ENCODE data around the gene CYP2W1. TPM values are rescaled to one million over a fixed set of nuclear protein-coding genes. Genes with fewer than 3 reads are reported as not detected.
A peak's percentile ranks its signal among the peaks of the same experiment; 100 is the strongest.

CYP2W1 gene
- total RNA-seq, 1 experiment from 2014 or later = not detected

DNA sequence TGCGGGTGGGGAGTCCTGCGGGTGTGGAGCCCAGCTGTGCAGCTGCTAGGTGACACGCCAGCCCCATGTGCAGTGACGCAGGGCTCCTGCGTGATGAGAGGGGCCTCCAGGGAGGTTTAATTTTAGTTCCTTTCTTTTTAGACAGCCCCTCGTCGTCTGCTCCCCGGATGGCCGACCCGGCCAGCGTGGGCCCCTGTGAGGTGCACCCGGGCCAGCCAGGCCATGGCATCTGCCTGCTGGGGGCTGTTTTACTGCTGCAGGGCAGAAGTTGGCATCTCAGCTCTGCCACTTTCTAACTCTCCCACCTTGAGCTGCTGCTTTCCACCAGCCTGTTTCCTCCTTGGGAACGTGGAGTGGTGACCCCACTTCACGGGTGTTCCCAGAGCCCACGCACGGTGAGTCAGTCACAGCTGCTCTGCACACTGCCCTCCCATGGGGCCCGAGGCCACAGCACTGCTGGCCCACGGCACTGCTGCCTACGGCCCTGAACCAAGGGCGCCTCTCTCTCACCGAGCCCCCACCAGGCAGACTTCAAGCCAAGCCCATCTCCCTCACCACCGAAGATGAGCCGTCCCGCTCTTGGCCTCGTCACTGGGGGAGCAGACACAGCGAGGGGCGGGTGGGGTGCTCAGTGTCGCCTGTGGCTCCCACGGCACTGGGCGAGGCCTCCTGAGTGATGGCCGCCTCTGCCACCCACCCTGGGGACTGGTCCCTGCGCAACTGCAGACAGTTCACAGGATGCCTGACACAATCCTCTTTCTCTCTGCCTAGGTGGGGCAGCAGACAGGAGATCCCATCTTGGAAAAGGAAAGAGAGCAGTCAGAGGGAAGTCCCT is 21.3 kb downstream of the CYP2W1 start:
- DNase-seq = no peak

DNA sequence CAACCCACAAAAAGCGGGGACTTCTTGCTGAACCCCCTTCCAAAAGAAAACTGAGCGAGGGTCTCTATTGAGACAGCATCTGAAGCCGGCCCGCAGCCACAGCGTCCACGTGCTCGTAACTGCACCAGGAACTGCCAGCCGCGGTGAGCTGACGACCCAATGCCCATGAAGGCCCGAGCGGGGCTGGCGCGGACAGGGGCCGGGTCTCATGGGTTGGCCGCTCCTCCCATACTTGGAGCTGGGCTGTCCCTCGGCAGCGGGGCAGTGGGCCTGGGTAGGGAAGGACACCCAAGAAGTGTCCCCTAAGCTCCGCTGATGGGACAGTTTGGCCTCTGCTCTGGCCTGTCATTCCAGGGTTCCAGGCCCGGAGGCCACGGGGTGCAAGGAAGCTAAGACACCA is 22.3 kb downstream of the CYP2W1 start:
- Histone ChIP-seq H3F3A (ENCODE audit: low read length, unreplicated experiment) (no peaks in the 10 kb centered on the region), H3K9ac (ENCODE audit: low read length) (no peak overlapping the region), H3K27me3 (ENCODE audit: low read length) (no peaks in the 10 kb centered on the region), H4K20me1 (ENCODE audit: low read length) (no peaks in the 10 kb centered on the region), H3K27ac (ENCODE audit: low read length) (no peak overlapping the region), H3K4me3 (ENCODE audit: low read length) (no peak overlapping the region), H3K79me2 (ENCODE audit: low read length) (no peaks in the 10 kb centered on the region), H3K9me2 (replicated peaks; ENCODE audit: low read length) (no peaks in the 10 kb centered on the region), H3K4me2 (ENCODE audit: low read length) (no peak overlapping the region), H2AFZ (ENCODE audit: low read length) (no peak overlapping the region), H3K9me3 (ENCODE audit: low read length) (no peaks in the 10 kb centered on the region), H3K4me1 (ENCODE audit: insufficient read depth, low read length) (no peaks in the 10 kb centered on the region), H3K36me3 (ENCODE audit: low read depth, low read length) (no peaks in the 10 kb centered on the region)
- DNase-seq = no peak
- POLR2A ChIA-PET (ENCODE audit: unreplicated experiment) = no interaction called here
- CTCF ChIA-PET = no interaction called here
- TF ChIP-seq EZH2 (IDR thresholded peaks at IDR 0.05; ENCODE audit: low read length, unreplicated experiment) (no peak), EZH2phosphoT487 (IDR thresholded peaks at IDR 0.05; ENCODE audit: borderline replicate concordance, low read length) (no peak)
- TF ChIP-seq, protein P1, sequence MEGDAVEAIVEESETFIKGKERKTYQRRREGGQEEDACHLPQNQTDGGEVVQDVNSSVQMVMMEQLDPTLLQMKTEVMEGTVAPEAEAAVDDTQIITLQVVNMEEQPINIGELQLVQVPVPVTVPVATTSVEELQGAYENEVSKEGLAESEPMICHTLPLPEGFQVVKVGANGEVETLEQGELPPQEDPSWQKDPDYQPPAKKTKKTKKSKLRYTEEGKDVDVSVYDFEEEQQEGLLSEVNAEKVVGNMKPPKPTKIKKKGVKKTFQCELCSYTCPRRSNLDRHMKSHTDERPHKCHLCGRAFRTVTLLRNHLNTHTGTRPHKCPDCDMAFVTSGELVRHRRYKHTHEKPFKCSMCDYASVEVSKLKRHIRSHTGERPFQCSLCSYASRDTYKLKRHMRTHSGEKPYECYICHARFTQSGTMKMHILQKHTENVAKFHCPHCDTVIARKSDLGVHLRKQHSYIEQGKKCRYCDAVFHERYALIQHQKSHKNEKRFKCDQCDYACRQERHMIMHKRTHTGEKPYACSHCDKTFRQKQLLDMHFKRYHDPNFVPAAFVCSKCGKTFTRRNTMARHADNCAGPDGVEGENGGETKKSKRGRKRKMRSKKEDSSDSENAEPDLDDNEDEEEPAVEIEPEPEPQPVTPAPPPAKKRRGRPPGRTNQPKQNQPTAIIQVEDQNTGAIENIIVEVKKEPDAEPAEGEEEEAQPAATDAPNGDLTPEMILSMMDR (conservative IDR thresholded peaks at IDR 0.05; ENCODE audit: low read depth, low read length) = no peak
- intact Hi-C loops (cut with micrococcal nuclease) = no loop called here
- no peak for ATAC-seq
- BruUV-seq (replicated peaks) = no TSS peak

More for the DNA sequence above, 21.3 kb downstream of the CYP2W1 start:
- no peak overlapping the region for H3K4me2 ChIP-seq (ENCODE audit: low read length)
- H3K36me3 ChIP-seq (ENCODE audit: low read depth, low read length) = no peaks in the 10 kb centered on the region
- no peaks in the 10 kb centered on the region for H3K79me2 ChIP-seq (ENCODE audit: low read length)
- H2AFZ ChIP-seq (ENCODE audit: low read length) = no peak overlapping the region
- ATAC-seq = no peak
- no peaks in the 10 kb centered on the region for H3K4me1 ChIP-seq (ENCODE audit: insufficient read depth, low read length)
- H3K9me2 ChIP-seq (replicated peaks; ENCODE audit: low read length) = no peaks in the 10 kb centered on the region
- H3K27me3 ChIP-seq (ENCODE audit: low read length) = no peaks in the 10 kb centered on the region
- TF ChIP-seq, protein P1 (conservative IDR thresholded peaks at IDR 0.05; ENCODE audit: low read depth, low read length) = no peak
- TF ChIP-seq EZH2phosphoT487 (IDR thresholded peaks at IDR 0.05; ENCODE audit: borderline replicate concordance, low read length) (no peak), EZH2 (IDR thresholded peaks at IDR 0.05; ENCODE audit: low read length, unreplicated experiment) (no peak)
- H3F3A ChIP-seq (ENCODE audit: low read length, unreplicated experiment) = no peaks in the 10 kb centered on the region
- H4K20me1 ChIP-seq (ENCODE audit: low read length) = no peaks in the 10 kb centered on the region
- no peak overlapping the region for H3K4me3 ChIP-seq (ENCODE audit: low read length)
- no peaks in the 10 kb centered on the region for H3K9me3 ChIP-seq (ENCODE audit: low read length)
- no peak overlapping the region for H3K9ac ChIP-seq (ENCODE audit: low read length)
- intact Hi-C loops (cut with micrococcal nuclease) = no loop called here
- no TSS peak for BruUV-seq (replicated peaks)
- no peak overlapping the region for H3K27ac ChIP-seq (ENCODE audit: low read length)
- ChIA-PET CTCF (no interaction called here), POLR2A (ENCODE audit: unreplicated experiment) (no interaction called here)

DNA sequence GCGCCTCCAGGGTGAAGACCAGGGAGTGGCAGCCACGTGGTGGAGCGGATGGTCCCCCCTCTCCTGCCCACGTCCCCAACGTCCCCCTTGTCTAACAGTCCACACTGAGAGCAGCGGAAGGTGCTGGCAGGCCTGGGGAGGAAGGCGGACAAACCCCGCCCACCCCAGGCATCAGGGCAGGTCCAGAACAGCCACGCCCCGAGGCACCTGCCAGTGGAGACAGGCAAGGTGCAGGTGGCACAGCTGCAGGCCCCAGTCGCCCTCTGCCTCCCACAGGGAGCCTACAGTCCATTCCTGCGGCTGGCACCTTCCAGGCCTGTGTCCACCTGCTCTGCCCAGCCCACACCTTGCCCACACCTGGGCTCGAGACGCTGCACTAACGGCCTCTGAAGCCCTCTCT is 24.9 kb downstream of the CYP2W1 start:
- H2AFZ ChIP-seq (ENCODE audit: low read length) = no peak overlapping the region
- H3K9me2 ChIP-seq (replicated peaks; ENCODE audit: low read length) = no peaks in the 10 kb centered on the region
- H3F3A ChIP-seq (ENCODE audit: low read length, unreplicated experiment) = no peaks in the 10 kb centered on the region
- H3K27me3 ChIP-seq (ENCODE audit: low read length) = no peaks in the 10 kb centered on the region
- H4K20me1 ChIP-seq (ENCODE audit: low read length) = no peaks in the 10 kb centered on the region
- no peaks in the 10 kb centered on the region for H3K4me1 ChIP-seq (ENCODE audit: insufficient read depth, low read length)
- no peak for DNase-seq
- POLR2A ChIA-PET (ENCODE audit: unreplicated experiment) = no interaction called here
- H3K4me3 ChIP-seq (ENCODE audit: low read length) = no peak overlapping the region
- no peaks in the 10 kb centered on the region for H3K9me3 ChIP-seq (ENCODE audit: low read length)
- H3K36me3 ChIP-seq (ENCODE audit: low read depth, low read length) = no peaks in the 10 kb centered on the region
- intact Hi-C loops (cut with micrococcal nuclease) = no loop called here
- H3K27ac ChIP-seq (ENCODE audit: low read length) = no peak overlapping the region
- ATAC-seq = peak; percentile 46
- H3K79me2 ChIP-seq (ENCODE audit: low read length) = no peaks in the 10 kb centered on the region
- no TSS peak for BruUV-seq (replicated peaks)
- CTCF ChIA-PET = no interaction called here
- no peak overlapping the region for H3K9ac ChIP-seq (ENCODE audit: low read length)
- no peak overlapping the region for H3K4me2 ChIP-seq (ENCODE audit: low read length)
- TF ChIP-seq EZH2phosphoT487 (IDR thresholded peaks at IDR 0.05; ENCODE audit: borderline replicate concordance, low read length) (no peak), EZH2 (IDR thresholded peaks at IDR 0.05; ENCODE audit: low read length, unreplicated experiment) (no peak)
- TF ChIP-seq, protein P1 (conservative IDR thresholded peaks at IDR 0.05; ENCODE audit: low read depth, low read length) = no peak

Data from PC-3 (cell line).